GM12891 (cell line): ENCODE measurements around the gene COL24A1.
A peak's percentile ranks its signal among the peaks of the same experiment; 100 is the strongest.

Experiments
- DNase-seq: peaks from one replicate; pipeline ENCODE4 v3.0.0; 2011; ENCODE audit warnings: low spot score; ENCODE audit not compliant: insufficient read length
- FAIRE-seq: peaks from 2 replicates; lab custom pipeline; 2011; peaks lifted over from hg19 to GRCh38; lab: Jason Lieb, UNC
- PAX5 ChIP-seq: IDR thresholded peaks from 2 replicates; pipeline ENCODE4 v1.6.1; 2011; ENCODE audit warnings: low read length, moderate library complexity, mild to moderate bottlenecking; ENCODE audit not compliant: insufficient read depth, severe bottlenecking
- POLR2A ChIP-seq: IDR thresholded peaks from 2 replicates; pipeline ENCODE4 v1.6.1; 2011; ENCODE audit warnings: low read depth, low read length, control low read depth
- POLR2AphosphoS5 ChIP-seq: IDR thresholded peaks from 2 replicates; pipeline ENCODE4 v1.6.1; 2011; ENCODE audit warnings: low read depth, low read length, control low read depth
- POU2F2 ChIP-seq: IDR thresholded peaks from 2 replicates; pipeline ENCODE4 v1.6.1; 2011; ENCODE audit warnings: low read depth, mild to moderate bottlenecking, control low read depth, low read length, moderate library complexity
- SPI1 ChIP-seq: IDR thresholded peaks from 2 replicates; pipeline ENCODE4 v1.6.1; 2011; ENCODE audit warnings: low read depth, low read length, control low read depth
- TAF1 ChIP-seq: IDR thresholded peaks from 2 replicates; pipeline ENCODE4 v1.6.1; 2011; ENCODE audit warnings: low read depth, low read length, control low read depth

COL24A1 gene

GRCh38 chr1:86015375-86015774 is 141.2 kb downstream of the COL24A1 start:
- DNase-seq (no peak), FAIRE-seq (no peak)
- TF ChIP-seq POLR2A (no peak), PAX5 (no peak), SPI1 (no peak), POLR2AphosphoS5 (no peak), TAF1 (no peak), POU2F2 (no peak)

- TF ChIP-seq POLR2A (no peak), POLR2AphosphoS5 (no peak), SPI1 (no peak), POU2F2 (no peak), TAF1 (no peak), PAX5 (no peak)
- DNase-seq, result no peak
- no peak for FAIRE-seq
Measured at GRCh38 chr1:86000601-86001000, 156.0 kb downstream of the COL24A1 start.

DNA sequence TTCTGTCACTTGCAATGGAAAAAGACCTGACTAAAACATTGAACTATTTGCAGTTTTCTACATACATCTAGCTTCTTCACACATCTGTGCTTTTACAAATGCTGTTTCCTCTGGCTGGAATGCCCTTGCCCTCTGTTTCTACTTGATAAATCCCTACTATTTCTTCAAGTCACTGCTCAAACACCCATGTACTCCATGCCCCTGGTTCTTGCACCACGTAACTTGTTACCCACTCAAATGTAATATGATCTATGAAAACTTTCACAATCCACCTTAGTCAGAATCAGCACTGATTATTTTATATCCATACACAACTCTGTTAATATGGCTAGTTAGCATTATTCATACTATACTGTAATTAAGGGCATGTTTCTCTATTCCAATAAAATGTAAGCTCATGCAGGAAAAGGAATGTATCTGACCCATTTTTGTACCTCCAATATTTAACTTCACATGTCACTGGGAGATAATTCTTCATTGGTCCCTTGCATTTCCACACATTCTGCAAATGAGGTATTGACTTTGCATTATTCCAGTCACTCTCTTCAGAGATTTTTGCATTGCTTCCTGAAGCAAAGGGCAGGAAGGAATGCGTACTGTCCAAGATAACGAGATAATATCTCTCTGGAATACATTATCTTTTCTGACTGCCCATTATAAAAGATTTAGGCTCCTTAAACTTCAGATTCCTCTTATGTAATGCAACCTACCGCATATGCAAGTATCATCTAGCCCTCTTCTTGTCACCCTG is 158.3 kb downstream of the COL24A1 start:
- DNase-seq (no peak), FAIRE-seq (no peak)

DNA sequence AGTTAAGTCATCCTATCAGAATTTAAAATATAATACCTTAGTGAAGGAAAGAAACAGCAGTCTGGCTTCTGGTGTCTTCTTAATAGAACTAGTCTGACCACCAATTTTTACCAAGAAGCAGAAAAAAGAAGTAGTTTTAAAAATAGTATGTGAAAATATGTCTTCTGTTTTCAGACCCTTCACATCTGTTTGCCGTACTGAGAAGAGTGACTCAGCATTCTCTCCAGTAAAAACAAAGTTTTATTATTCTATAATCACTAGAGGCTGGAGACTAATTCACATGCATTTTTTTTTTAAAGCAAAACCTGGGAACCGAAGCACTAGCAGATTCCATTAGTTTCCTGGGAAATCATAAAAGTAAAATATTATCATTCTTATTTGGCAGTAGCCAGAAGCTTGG is 163.8 kb downstream of the COL24A1 start:
- no peak for DNase-seq
- TF ChIP-seq POU2F2, result no peak
- TF ChIP-seq TAF1, result no peak
- no peak for TF ChIP-seq SPI1
- TF ChIP-seq POLR2AphosphoS5, result no peak
- no peak for TF ChIP-seq PAX5
- no peak for TF ChIP-seq POLR2A
- FAIRE-seq, result no peak

More for the DNA sequence above, 158.3 kb downstream of the COL24A1 start:
- no peak for TF ChIP-seq POLR2A

GRCh38 chr1:85991261-85991660 is 165.3 kb downstream of the COL24A1 start:
- FAIRE-seq (peak; percentile 26), DNase-seq (no peak)
- no peak for TF ChIP-seq TAF1
- TF ChIP-seq POLR2AphosphoS5, result no peak
- no peak for TF ChIP-seq POLR2A
- TF ChIP-seq SPI1, result peak; percentile 89

DNA sequence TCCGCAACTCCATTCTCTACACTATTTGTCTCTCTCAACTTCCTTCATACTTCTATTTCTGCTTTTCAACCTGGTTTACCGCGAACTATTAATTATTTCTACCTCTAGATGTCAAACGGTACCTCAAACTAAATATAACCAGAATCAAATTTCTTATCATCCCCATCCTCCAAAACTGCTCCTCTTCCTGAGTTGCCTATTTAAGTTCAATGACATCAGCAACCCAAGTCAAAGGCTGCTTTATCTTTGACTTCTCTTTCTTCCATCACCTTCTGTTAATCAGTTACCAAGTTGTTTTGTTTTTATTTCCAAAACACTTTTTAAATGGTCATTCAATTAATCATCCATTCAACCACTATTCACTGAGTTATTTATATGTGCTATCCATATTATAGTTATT is 171.9 kb downstream of the COL24A1 start:
- DNase-seq (no peak), FAIRE-seq (no peak)
- TF ChIP-seq SPI1, result no peak
- TF ChIP-seq PAX5, result no peak
- TF ChIP-seq POU2F2, result no peak
- TF ChIP-seq TAF1, result no peak
- no peak for TF ChIP-seq POLR2AphosphoS5
- no peak for TF ChIP-seq POLR2A

DNA sequence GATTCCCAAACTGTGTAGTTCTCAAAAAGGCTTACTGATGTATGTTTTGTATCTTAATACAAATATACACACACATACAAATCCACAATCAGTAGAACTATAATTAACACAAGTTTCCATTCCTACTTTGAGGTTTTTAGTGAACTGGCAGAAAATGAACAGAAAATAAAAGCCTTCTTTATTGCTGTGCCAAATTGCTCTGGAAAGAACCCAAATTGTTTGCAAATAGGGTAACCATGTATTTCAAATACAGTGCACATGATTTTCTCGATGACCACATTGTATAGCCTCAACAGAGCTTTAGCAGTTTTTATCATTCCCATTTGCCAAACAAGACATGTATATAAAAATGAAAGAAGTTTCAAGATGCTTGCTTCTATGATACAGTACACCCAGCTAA is 173.3 kb downstream of the COL24A1 start:
- FAIRE-seq (no peak), DNase-seq (no peak)

DNA sequence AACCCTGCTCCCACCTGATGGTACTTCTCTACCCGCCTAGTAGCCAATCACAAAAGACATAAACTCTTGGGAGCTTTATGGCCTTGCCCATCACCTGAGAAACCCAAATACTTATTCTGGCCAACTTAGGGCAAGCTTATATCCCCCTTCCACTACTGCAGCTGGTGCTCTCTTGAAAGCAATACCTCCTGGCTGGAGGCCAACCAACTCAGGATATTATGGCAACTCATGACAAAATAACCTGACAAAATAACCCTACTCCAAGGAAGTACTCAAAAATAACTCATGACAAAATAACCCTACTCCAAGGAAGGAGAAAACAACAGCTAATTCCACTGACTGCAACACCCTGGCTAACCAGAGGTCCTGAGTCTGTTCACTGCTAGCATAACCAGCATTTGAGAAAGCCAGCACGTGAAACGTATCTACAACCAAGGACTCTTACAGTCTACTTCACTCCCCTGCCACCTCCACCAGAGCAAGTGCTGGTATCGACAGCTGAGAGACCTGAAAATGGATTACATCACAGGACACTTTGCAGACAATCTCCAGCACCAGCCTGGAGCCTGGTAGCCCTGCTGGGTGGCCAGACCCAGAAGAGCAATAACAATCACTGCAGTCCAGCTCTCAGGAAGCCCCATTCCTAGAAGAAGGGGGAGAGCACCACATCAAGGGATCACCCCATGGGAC is 179.9 kb downstream of the COL24A1 start:
- DNase-seq, result no peak
- no peak for TF ChIP-seq SPI1
- TF ChIP-seq POLR2AphosphoS5, result no peak
- no peak for TF ChIP-seq TAF1
- no peak for TF ChIP-seq POU2F2
- no peak for TF ChIP-seq POLR2A
- no peak for TF ChIP-seq PAX5
- no peak for FAIRE-seq

More for the DNA sequence above, 173.3 kb downstream of the COL24A1 start:
- no peak for TF ChIP-seq SPI1
- no peak for TF ChIP-seq TAF1
- no peak for TF ChIP-seq PAX5
- TF ChIP-seq POLR2AphosphoS5, result no peak
- TF ChIP-seq POU2F2, result no peak
- TF ChIP-seq POLR2A, result no peak

- TF ChIP-seq PAX5, result no peak
- no peak for TF ChIP-seq SPI1
- TF ChIP-seq POU2F2, result no peak
- TF ChIP-seq POLR2A, result no peak
- TF ChIP-seq POLR2AphosphoS5, result no peak
- TF ChIP-seq TAF1, result no peak
- no peak for FAIRE-seq
- no peak for DNase-seq
Measured at GRCh38 chr1:85975912-85976371, 180.6 kb downstream of the COL24A1 start.
